Effector CD4-positive, alpha-beta T cell (primary cell): ENCODE results near the gene LGR6.
A peak's percentile ranks its signal among the peaks of the same experiment; 100 is the strongest.
"Not testable (repeated sequence)": the region's sequence is repeated elsewhere in the genome, so short reads cannot be mapped to it uniquely, and the experiment has no call there.

ENCODE experiments used
- DNase-seq: peaks from one replicate; pipeline ENCODE4 v3.0.0-alpha.2; 2020

Gene LGR6

GRCh38 chr1:202179828-202180750 lies 13.5 kb upstream of the LGR6 start:
- no peak for DNase-seq

GRCh38 chr1:202180751-202181139 lies 12.9 kb upstream of the LGR6 start:
- DNase-seq = not testable (repeated sequence)

- no peak for DNase-seq
Measured at GRCh38 chr1:202181586-202181985, 12.0 kb upstream of the LGR6 start.

GRCh38 chr1:202182040-202182877 lies 11.3 kb upstream of the LGR6 start:
- DNase-seq = no peak

- peak; percentile 58 for DNase-seq
Measured at GRCh38 chr1:202184750-202185460, 8.7 kb upstream of the LGR6 start.

- DNase-seq = no peak
Measured at GRCh38 chr1:202186327-202186726, 7.3 kb upstream of the LGR6 start.

- DNase-seq = no peak
Measured at GRCh38 chr1:202187041-202187671, 6.4 kb upstream of the LGR6 start.

- no peak for DNase-seq
Measured at GRCh38 chr1:202187697-202188407, 5.7 kb upstream of the LGR6 start.

- DNase-seq = peak; percentile 79
Measured at GRCh38 chr1:202189001-202189790, 4.4 kb upstream of the LGR6 start.

GRCh38 chr1:202189918-202190715 lies 3.5 kb upstream of the LGR6 start:
- DNase-seq = no peak

- not testable (repeated sequence) for DNase-seq
Measured at GRCh38 chr1:202191391-202191790, 2.2 kb upstream of the LGR6 start.

- DNase-seq = peak; percentile 43
Measured at GRCh38 chr1:202192770-202193613, 607 bp upstream of the LGR6 start.

GRCh38 chr1:202194328-202194648 lies 689 bp downstream of the LGR6 start:
- DNase-seq = no peak

GRCh38 chr1:202197653-202198365 lies 4.2 kb downstream of the LGR6 start:
- no peak for DNase-seq

GRCh38 chr1:202198366-202198724 lies 4.7 kb downstream of the LGR6 start:
- DNase-seq = no peak

GRCh38 chr1:202199040-202199889 lies 5.7 kb downstream of the LGR6 start:
- no peak for DNase-seq

GRCh38 chr1:202200112-202200548 lies 6.5 kb downstream of the LGR6 start:
- no peak for DNase-seq

- DNase-seq = no peak
Measured at GRCh38 chr1:202200669-202201068, 7.1 kb downstream of the LGR6 start.
